Epithelial cell of esophagus (primary cell): ENCODE results near the gene LRRC10B.

Experiments
- DNase-seq: peaks from one replicate; pipeline ENCODE4 v3.0.0; 2010; ENCODE audit warnings: low read depth
- H3K4me3 ChIP-seq: 2 replicates; pipeline ENCODE4 v1.5.1; 2011; ENCODE audit warnings: mild to moderate bottlenecking, low read length, control low read depth
- CTCF ChIP-seq: IDR thresholded peaks from 2 replicates; pipeline ENCODE4 v1.5.1; 2011; ENCODE audit warnings: low read depth, mild to moderate bottlenecking, low read length, control low read depth, inconsistent platforms; ENCODE audit not compliant: insufficient read depth; ENCODE audit errors: missing control alignments

The LRRC10B gene

DNA sequence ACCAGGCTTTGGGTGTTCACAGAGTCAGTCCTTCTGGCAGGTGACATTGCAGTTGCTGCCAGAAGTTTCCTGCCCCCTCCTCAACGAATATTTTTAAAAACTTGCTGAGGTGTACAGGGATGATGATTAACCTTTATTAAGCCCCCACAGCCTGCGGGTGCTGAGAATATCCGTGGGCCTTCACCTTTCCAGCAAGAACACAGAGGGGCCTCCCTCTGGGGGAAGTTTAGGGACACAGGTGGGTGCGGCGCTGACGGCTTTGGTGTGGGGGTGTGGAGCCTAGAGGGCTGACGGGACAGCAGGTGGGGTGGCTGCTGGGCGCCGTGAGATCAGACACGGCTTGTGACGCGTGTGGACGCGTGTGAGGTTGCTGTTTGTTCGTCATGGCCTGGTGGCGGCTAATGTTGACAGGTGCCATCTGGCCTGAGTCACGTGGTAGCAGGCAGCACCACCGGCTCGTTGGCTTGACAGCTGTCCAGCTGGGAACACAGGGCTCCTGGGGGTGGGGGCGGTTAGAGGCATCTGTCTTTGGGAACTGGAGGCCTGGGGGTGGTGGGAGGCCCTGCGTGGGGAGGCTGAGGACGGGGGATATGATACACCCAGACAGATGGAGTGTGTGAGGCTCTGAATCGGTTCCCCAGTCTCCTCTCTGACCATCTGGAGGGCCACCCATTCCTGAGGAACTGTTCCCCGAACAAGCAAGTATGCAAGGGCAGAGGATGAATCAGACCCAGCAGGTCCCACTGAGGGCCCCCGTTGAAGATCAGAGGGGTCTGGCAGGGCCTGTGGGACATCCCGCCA, 12.5 kb upstream of the LRRC10B start:
- no peak for DNase-seq
- H3K4me3 ChIP-seq, result no peak overlapping the region
- no peak for TF ChIP-seq CTCF

- no peak overlapping the region for H3K4me3 ChIP-seq
- no peak for DNase-seq
- TF ChIP-seq CTCF, result no peak
Measured at GRCh38 chr11:61496602-61497400, 11.7 kb upstream of the LRRC10B start.

DNA sequence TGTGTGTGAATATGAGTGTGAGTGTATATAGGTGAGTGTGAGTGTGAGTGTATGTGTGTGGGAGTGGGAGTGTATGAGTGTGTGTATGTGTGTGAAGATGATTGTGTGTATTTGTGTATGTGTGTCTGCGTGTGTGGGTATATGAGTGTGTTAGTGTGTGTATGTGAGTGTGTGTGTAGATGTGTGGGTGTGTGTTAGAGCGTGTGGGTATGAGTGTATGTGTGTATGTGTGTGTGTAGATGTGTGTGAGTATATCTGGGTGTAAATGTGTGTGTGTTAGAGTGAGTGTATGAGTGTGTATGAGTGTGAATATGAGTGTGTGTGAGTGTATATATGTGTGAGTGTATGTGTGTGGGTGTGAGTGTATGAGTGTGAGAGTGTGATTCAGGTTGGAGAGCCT, 11.1 kb upstream of the LRRC10B start:
- DNase-seq, result no peak
- no peak for TF ChIP-seq CTCF

DNA sequence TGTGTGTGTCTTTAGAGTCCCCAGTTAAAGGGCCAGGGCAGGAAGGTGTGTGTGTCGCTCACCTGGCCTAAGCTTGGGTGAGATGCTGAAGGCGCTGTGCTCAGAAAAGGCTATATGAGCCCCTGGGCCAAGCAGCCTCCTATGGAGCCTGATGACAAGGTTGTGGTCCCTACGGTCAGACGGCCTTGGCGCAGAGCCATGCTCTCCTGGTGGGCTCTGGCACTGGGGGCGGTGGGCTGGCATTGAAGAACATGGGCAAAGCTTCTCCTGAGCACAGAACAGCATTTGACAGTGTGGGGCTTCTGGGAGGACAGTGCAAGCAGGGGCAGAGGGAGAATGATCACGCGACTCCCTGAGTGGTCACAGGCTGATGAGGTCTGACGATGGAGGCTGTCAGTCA, 10.7 kb upstream of the LRRC10B start:
- no peak for TF ChIP-seq CTCF
- DNase-seq, result no peak

More for the DNA sequence above, 11.1 kb upstream of the LRRC10B start:
- H3K4me3 ChIP-seq, result no peak overlapping the region

DNA sequence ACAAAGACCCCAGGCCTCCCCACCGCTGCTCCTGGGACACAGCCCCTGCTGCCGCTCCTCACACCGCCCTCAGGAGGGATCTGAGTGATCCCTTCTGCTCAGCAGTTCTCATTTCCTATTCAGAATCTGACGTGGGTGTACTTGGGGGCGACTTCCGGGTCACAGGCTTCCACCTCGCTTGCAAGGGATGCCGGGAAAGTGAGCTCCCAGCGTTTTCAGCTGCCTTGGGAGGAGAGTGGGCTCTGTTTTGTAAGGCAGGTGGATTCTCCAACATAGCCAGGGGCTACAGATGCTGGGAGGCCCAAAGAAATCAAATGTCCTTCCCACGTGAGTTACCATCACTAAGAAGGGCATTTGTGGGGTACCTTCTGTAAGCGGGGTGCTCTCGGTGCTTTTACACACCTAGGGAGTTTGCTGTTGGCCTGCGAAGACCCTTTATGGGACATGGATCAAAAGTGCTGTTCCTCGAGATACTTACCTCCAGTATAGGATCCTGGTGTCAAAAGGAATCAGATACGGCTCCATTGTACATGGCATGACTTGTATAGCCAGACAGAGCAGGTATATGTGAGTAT, 9.7 kb upstream of the LRRC10B start:
- DNase-seq, result no peak
- H3K4me3 ChIP-seq, result no peak overlapping the region
- TF ChIP-seq CTCF, result no peak

More for the DNA sequence above, 10.7 kb upstream of the LRRC10B start:
- H3K4me3 ChIP-seq, result no peak overlapping the region

GRCh38 chr11:61499816-61500491, 8.6 kb upstream of the LRRC10B start:
- TF ChIP-seq CTCF, result no peak
- DNase-seq, result no peak
- no peak overlapping the region for H3K4me3 ChIP-seq
